ENCODE results near the gene SH2B2. TPM values are rescaled to one million over a fixed set of nuclear protein-coding genes. Genes with fewer than 3 reads are reported as not detected.

SH2B2 gene
- total RNA-seq (2014; rRNA removed; shearing (Covaris generic)) (0.86 and 7.1 TPM in 2 replicates), polyA plus RNA-seq (2016; fragmentation: Nextera tagmentation; extraction: Ambion mirVana) (0.80 and 1.1 TPM in 2 replicates)

- peak within 1 kb of the TSS; percentile 80 for H3K9ac ChIP-seq
Observed at GRCh38 chr7:102286237-102287110, at the start of gene SH2B2. SH2B2 (plus strand) TSS chr7:102286868; CDS start chr7:102300551, 13,683 bp downstream.

GRCh38 chr7:102239206-102239820 is 47.4 kb upstream of the SH2B2 start:
- Histone ChIP-seq H3K4me1 (ENCODE audit: insufficient read depth) (no peaks in the 10 kb centered on the region), H3K9ac (no peak overlapping the region), H3K27ac (no peak overlapping the region), H3K27me3 (replicated peaks; ENCODE audit: insufficient read depth) (no peaks in the 10 kb centered on the region), H3K36me3 (ENCODE audit: low read depth) (no peaks in the 10 kb centered on the region), H3K4me2 (ENCODE audit: unreplicated experiment) (no peak overlapping the region), H4K20me1 (ENCODE audit: insufficient read depth) (no peaks in the 10 kb centered on the region), H3K4me3 (no peak overlapping the region), H3K9me2 (ENCODE audit: insufficient read depth) (no peaks in the 10 kb centered on the region), H2AFZ (no peak overlapping the region), H3K9me3 (ENCODE audit: low read depth) (no peaks in the 10 kb centered on the region), H3K79me2 (ENCODE audit: insufficient read depth) (no peaks in the 10 kb centered on the region), H3F3A (ENCODE audit: insufficient read depth) (no peaks in the 10 kb centered on the region)
- in situ Hi-C loops (cut with MboI), result loop anchor here (10.0 to 25.0 kb wide), 2 partner anchors 425 to 652 kb away; partner anchors contain the start of gene CUX1
- no peak for DNase-seq
- 97 to 98% methylated on average over 33 to 35 of the region's 35 CpGs for WGBS, 2 experiments (ENCODE audit: low coverage in 1 of 2, low lambda C conversion rate in 2 of 2, missing lambda C conversion rate in 2 of 2)
- TF ChIP-seq EZH2phosphoT487 (IDR thresholded peaks at IDR 0.05; ENCODE audit: insufficient read depth, low read depth) (no peak), EZH2 (IDR thresholded peaks at IDR 0.05; ENCODE audit: insufficient read depth, poor library complexity, severe bottlenecking) (no peak)

More at GRCh38 chr7:102286237-102287110, at the start of gene SH2B2:
- H3K4me2 ChIP-seq (ENCODE audit: unreplicated experiment), result peak within 1 kb of the TSS; percentile 88
- no peaks in the 10 kb centered on the region for H3K27me3 ChIP-seq (replicated peaks; ENCODE audit: insufficient read depth)
- no peak within 1 kb of the TSS for H3K27ac ChIP-seq
- H3K4me3 ChIP-seq, result peak within 1 kb of the TSS; percentile 82
- H3K9me2 ChIP-seq (ENCODE audit: insufficient read depth), result no peaks in the 10 kb centered on the region
- TF ChIP-seq EZH2phosphoT487 (IDR thresholded peaks at IDR 0.05; ENCODE audit: insufficient read depth, low read depth) (no peak), EZH2 (IDR thresholded peaks at IDR 0.05; ENCODE audit: insufficient read depth, poor library complexity, severe bottlenecking) (no peak)
- in situ Hi-C loops (cut with MboI), result loop anchor here (10.0 kb wide), 1 partner anchor 108 kb away; the partner anchor contains the start of gene PRKRIP1
- no peaks in the 10 kb centered on the region for H3K36me3 ChIP-seq (ENCODE audit: low read depth)
- H3K4me1 ChIP-seq (ENCODE audit: insufficient read depth), result no peaks in the 10 kb centered on the region
- WGBS, 2 experiments (ENCODE audit: low coverage in 1 of 2, low lambda C conversion rate in 2 of 2, missing lambda C conversion rate in 2 of 2), result 1 to 2% methylated on average over 40 to 91 of the region's 116 CpGs
- no peaks in the 10 kb centered on the region for H3K79me2 ChIP-seq (ENCODE audit: insufficient read depth)
- H3F3A ChIP-seq (ENCODE audit: insufficient read depth), result no peaks in the 10 kb centered on the region
- H3K9me3 ChIP-seq (ENCODE audit: low read depth), result no peaks in the 10 kb centered on the region
- H4K20me1 ChIP-seq (ENCODE audit: insufficient read depth), result no peaks in the 10 kb centered on the region
- DNase-seq, result peak; percentile 79
- H2AFZ ChIP-seq, result peak within 1 kb of the TSS; percentile 90

GRCh38 chr7:102241431-102241830 is 45.2 kb upstream of the SH2B2 start:
- no peaks in the 10 kb centered on the region for H4K20me1 ChIP-seq (ENCODE audit: insufficient read depth)
- H3K9me2 ChIP-seq (ENCODE audit: insufficient read depth), result no peaks in the 10 kb centered on the region
- H2AFZ ChIP-seq, result no peak overlapping the region
- H3K4me3 ChIP-seq, result no peak overlapping the region
- no peak overlapping the region for H3K4me2 ChIP-seq (ENCODE audit: unreplicated experiment)
- H3K79me2 ChIP-seq (ENCODE audit: insufficient read depth), result no peaks in the 10 kb centered on the region
- no peak for DNase-seq
- no peaks in the 10 kb centered on the region for H3F3A ChIP-seq (ENCODE audit: insufficient read depth)
- H3K27me3 ChIP-seq (replicated peaks; ENCODE audit: insufficient read depth), result no peaks in the 10 kb centered on the region
- no peaks in the 10 kb centered on the region for H3K4me1 ChIP-seq (ENCODE audit: insufficient read depth)
- no peaks in the 10 kb centered on the region for H3K36me3 ChIP-seq (ENCODE audit: low read depth)
- 93 to 94% methylated on average over 8 of the region's 8 CpGs for WGBS, 2 experiments (ENCODE audit: low coverage in 1 of 2, low lambda C conversion rate in 2 of 2, missing lambda C conversion rate in 2 of 2)
- H3K9ac ChIP-seq, result no peak overlapping the region
- no peak overlapping the region for H3K27ac ChIP-seq
- TF ChIP-seq EZH2phosphoT487 (IDR thresholded peaks at IDR 0.05; ENCODE audit: insufficient read depth, low read depth) (no peak), EZH2 (IDR thresholded peaks at IDR 0.05; ENCODE audit: insufficient read depth, poor library complexity, severe bottlenecking) (no peak)
- in situ Hi-C loops (cut with MboI), result loop anchor here (10.0 to 25.0 kb wide), 2 partner anchors 537 to 654 kb away; no protein-coding TSS in a partner anchor
- no peaks in the 10 kb centered on the region for H3K9me3 ChIP-seq (ENCODE audit: low read depth)

GRCh38 chr7:102244601-102245000 is 42.1 kb upstream of the SH2B2 start:
- Histone ChIP-seq H3K4me3 (no peak overlapping the region), H3K9me3 (ENCODE audit: low read depth) (no peaks in the 10 kb centered on the region), H3K9me2 (ENCODE audit: insufficient read depth) (no peaks in the 10 kb centered on the region), H3K4me2 (ENCODE audit: unreplicated experiment) (no peak overlapping the region), H4K20me1 (ENCODE audit: insufficient read depth) (no peaks in the 10 kb centered on the region), H3K79me2 (ENCODE audit: insufficient read depth) (no peaks in the 10 kb centered on the region), H3K27me3 (replicated peaks; ENCODE audit: insufficient read depth) (no peaks in the 10 kb centered on the region), H3K27ac (no peak overlapping the region), H3F3A (ENCODE audit: insufficient read depth) (no peaks in the 10 kb centered on the region), H3K9ac (no peak overlapping the region), H2AFZ (no peak overlapping the region), H3K36me3 (ENCODE audit: low read depth) (no peaks in the 10 kb centered on the region), H3K4me1 (ENCODE audit: insufficient read depth) (no peaks in the 10 kb centered on the region)
- DNase-seq, result no peak
- in situ Hi-C loops (cut with MboI), result loop anchor here (10.0 to 25.0 kb wide), 2 partner anchors 540 to 657 kb away; no protein-coding TSS in a partner anchor
- WGBS, 2 experiments (ENCODE audit: low coverage in 1 of 2, low lambda C conversion rate in 2 of 2, missing lambda C conversion rate in 2 of 2), result 98 to 100% methylated on average over 4 of the region's 4 CpGs
- TF ChIP-seq EZH2phosphoT487 (IDR thresholded peaks at IDR 0.05; ENCODE audit: insufficient read depth, low read depth) (no peak), EZH2 (IDR thresholded peaks at IDR 0.05; ENCODE audit: insufficient read depth, poor library complexity, severe bottlenecking) (no peak)
